NCI-H2196 treated with DMSO at 0.1 percent for 48 hours (cell line): ENCODE data around the gene FOXF2.

Experiments
- DNase-seq: peaks from one replicate; lab custom pipeline; 2025; ENCODE audit not compliant: unreplicated experiment; lab: John Stamatoyannopoulos, UW

FOXF2 gene

DNA sequence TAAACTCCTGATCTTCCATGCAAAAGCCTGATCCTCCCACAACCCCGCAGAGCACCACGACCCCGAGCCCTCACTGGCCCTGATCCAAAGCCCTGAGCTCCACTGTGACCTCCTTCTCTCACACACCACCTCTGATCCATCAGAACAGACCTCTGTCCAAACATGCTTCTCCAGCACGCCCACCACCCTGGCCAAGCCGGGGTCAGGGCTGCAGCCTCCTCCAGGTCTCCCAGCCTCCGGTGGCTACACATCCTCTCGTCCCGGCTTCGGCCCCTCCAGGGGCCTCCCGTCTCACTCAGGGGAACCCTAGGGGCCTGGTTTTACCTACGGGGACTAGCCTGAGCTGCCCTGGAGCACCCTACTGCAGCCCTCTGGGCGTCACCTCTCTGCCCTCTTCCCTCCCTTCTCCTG is 49.1 kb downstream of the FOXF2 start:
- no peak for DNase-seq

GRCh38 chr6:1439349-1439748 is 50.0 kb downstream of the FOXF2 start:
- no peak for DNase-seq

GRCh38 chr6:1442929-1443328 is 53.6 kb downstream of the FOXF2 start:
- no peak for DNase-seq
